ENCODE data around the gene NKAPD1. TPM values are rescaled to one million over a fixed set of nuclear protein-coding genes. Genes with fewer than 3 reads are reported as not detected.

Gene NKAPD1
- total and polyA plus RNA-seq, 10 of the 15 experiments (the other 5 are each of a cell fraction or from before 2014, with no cell fraction given) = 9.6 to 43.3 (median 19.2) TPM

GRCh38 chr11:112024773-112025678 lies 49.1 kb upstream of the NKAPD1 start, which contains the start of gene DLAT (continued):
- TF ChIP-seq ZBTB40 (IDR thresholded peaks at IDR 0.05; ENCODE audit: borderline replicate concordance) (no peak; the same call in 1 of the 2 replicates), ZNF24 (IDR thresholded peaks at IDR 0.05) (no peak), FOXK2 (IDR thresholded peaks at IDR 0.05) (no peak), ETV6 (conservative IDR thresholded peaks at IDR 0.05 in 1 of 2, IDR thresholded peaks at IDR 0.05 in 1 of 2; ENCODE audit: borderline replicate concordance in 1 of 2, low read depth in 1 of 2) (no peak), KAT2A (conservative IDR thresholded peaks at IDR 0.05; ENCODE audit: control insufficient read depth, low read depth, low read length) (no peak), JUNB (IDR thresholded peaks at IDR 0.05) (no peak; the same call in 1 of the 2 replicates), ZNF274 (IDR thresholded peaks at IDR 0.05; ENCODE audit: insufficient read depth, insufficient read length) (no peak), CHD2 (IDR thresholded peaks at IDR 0.05; ENCODE audit: borderline replicate concordance, low read depth, low read length) (peak; percentile 79), NBN (IDR thresholded peaks at IDR 0.05) (peak; percentile 96), POLR2AphosphoS5 (IDR thresholded peaks at IDR 0.05; ENCODE audit: low read length) (peak; percentile 80), WRNIP1 (IDR thresholded peaks at IDR 0.05; ENCODE audit: borderline replicate concordance, low read depth, low read length) (no peak), CBX3 (IDR thresholded peaks at IDR 0.05; ENCODE audit: borderline replicate concordance, low read depth) (no peak), SKIL (IDR thresholded peaks at IDR 0.05; ENCODE audit: low read depth, poor library complexity, severe bottlenecking) (peak; percentile 32), ESRRA (IDR thresholded peaks at IDR 0.05; ENCODE audit: low read length) (peak; percentile 70; the same call in 1 of the 2 replicates), NFYA (IDR thresholded peaks at IDR 0.05; ENCODE audit: borderline replicate concordance, low read depth, low read length) (no peak), CBX5 (IDR thresholded peaks at IDR 0.05; ENCODE audit: low read depth) (no peak), RUNX3 (IDR thresholded peaks at IDR 0.05; ENCODE audit: low read length) (peak; percentile 83)
- TF ChIP-seq, protein P1, sequence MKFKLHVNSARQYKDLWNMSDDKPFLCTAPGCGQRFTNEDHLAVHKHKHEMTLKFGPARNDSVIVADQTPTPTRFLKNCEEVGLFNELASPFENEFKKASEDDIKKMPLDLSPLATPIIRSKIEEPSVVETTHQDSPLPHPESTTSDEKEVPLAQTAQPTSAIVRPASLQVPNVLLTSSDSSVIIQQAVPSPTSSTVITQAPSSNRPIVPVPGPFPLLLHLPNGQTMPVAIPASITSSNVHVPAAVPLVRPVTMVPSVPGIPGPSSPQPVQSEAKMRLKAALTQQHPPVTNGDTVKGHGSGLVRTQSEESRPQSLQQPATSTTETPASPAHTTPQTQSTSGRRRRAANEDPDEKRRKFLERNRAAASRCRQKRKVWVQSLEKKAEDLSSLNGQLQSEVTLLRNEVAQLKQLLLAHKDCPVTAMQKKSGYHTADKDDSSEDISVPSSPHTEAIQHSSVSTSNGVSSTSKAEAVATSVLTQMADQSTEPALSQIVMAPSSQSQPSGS (IDR thresholded peaks at IDR 0.05; ENCODE audit: low read length) = no peak
- TF ChIP-seq, protein P2, sequence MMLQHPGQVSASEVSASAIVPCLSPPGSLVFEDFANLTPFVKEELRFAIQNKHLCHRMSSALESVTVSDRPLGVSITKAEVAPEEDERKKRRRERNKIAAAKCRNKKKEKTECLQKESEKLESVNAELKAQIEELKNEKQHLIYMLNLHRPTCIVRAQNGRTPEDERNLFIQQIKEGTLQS (IDR thresholded peaks at IDR 0.05; ENCODE audit: borderline replicate concordance, extremely low read depth, low read depth, low read length) = peak; percentile 60; the same call in 1 of the 2 replicates
- TF ChIP-seq, protein P3, sequence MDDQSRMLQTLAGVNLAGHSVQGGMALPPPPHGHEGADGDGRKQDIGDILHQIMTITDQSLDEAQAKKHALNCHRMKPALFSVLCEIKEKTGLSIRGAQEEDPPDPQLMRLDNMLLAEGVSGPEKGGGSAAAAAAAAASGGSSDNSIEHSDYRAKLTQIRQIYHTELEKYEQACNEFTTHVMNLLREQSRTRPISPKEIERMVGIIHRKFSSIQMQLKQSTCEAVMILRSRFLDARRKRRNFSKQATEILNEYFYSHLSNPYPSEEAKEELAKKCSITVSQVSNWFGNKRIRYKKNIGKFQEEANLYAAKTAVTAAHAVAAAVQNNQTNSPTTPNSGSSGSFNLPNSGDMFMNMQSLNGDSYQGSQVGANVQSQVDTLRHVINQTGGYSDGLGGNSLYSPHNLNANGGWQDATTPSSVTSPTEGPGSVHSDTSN (IDR thresholded peaks at IDR 0.05; ENCODE audit: insufficient replicate concordance, low read depth, low read length) = no peak

Measured in GM12878 (cell line).